AG09319 (cell line): ENCODE measurements around the gene PRDM7.

ENCODE experiments used
- DNase-seq: peaks from one replicate; pipeline ENCODE4 v3.0.0-alpha.2; 2010; ENCODE audit warnings: low read depth; ENCODE audit errors: extremely low read depth
- TF ChIP-seq, protein P1 (sequence below): IDR thresholded peaks from 2 replicates; pipeline ENCODE4 v1.5.1; 2011; ENCODE audit warnings: low read depth, mild to moderate bottlenecking, inconsistent platforms, low read length, moderate library complexity

PRDM7 gene

DNA sequence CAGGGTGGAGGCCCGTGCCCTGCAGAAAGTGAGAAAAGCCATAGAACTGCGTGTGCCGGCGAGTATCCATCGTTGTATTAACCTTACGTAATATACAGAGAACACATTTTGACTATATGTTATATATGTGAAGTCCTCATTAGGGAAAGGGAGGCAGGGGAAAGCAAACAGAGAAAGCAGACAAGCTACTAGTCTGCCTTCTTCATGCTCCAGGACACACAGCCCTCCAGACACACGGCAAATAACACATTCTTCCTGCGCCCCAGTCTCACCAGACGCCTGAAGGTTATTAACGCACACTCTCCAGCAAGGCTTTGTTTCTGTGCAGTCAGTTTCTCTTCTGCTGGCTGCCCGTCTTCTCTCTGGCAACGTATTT, 28.8 kb downstream of the PRDM7 start:
- TF ChIP-seq, protein P1, sequence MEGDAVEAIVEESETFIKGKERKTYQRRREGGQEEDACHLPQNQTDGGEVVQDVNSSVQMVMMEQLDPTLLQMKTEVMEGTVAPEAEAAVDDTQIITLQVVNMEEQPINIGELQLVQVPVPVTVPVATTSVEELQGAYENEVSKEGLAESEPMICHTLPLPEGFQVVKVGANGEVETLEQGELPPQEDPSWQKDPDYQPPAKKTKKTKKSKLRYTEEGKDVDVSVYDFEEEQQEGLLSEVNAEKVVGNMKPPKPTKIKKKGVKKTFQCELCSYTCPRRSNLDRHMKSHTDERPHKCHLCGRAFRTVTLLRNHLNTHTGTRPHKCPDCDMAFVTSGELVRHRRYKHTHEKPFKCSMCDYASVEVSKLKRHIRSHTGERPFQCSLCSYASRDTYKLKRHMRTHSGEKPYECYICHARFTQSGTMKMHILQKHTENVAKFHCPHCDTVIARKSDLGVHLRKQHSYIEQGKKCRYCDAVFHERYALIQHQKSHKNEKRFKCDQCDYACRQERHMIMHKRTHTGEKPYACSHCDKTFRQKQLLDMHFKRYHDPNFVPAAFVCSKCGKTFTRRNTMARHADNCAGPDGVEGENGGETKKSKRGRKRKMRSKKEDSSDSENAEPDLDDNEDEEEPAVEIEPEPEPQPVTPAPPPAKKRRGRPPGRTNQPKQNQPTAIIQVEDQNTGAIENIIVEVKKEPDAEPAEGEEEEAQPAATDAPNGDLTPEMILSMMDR = no peak
- DNase-seq = no peak

DNA sequence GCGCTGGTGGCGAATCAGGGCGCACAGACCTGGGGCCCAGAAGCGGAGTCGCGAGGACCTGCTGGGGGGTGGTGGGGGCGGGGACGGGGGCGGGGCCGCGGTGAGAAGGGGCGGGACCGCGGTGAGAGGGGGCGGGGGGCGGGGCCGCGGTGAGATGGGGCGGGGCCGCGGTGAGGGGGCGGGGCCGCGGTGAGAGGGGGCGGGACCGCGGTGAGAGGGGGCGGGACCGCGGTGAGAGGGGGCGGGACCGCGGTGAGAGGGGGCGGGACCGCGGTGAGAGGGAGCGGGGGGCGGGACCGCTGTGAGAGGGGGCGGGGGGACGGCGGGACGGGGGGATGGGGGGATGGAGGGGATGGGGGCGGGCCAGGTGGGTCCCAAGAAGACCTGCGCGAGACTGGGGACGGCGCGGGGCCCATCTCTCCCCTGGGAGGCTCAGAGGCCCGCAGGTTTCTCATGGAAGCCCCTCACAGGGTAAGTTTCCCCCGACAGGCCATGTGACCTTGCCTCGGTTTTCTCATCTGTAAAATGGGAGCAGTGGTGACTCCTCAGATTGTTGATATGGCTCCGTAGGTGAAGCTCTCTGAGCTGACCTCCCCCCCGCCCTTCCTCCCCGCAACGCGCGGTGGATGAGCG, 29.3 kb downstream of the PRDM7 start:
- DNase-seq = no peak
- TF ChIP-seq, protein P1 = no peak

DNA sequence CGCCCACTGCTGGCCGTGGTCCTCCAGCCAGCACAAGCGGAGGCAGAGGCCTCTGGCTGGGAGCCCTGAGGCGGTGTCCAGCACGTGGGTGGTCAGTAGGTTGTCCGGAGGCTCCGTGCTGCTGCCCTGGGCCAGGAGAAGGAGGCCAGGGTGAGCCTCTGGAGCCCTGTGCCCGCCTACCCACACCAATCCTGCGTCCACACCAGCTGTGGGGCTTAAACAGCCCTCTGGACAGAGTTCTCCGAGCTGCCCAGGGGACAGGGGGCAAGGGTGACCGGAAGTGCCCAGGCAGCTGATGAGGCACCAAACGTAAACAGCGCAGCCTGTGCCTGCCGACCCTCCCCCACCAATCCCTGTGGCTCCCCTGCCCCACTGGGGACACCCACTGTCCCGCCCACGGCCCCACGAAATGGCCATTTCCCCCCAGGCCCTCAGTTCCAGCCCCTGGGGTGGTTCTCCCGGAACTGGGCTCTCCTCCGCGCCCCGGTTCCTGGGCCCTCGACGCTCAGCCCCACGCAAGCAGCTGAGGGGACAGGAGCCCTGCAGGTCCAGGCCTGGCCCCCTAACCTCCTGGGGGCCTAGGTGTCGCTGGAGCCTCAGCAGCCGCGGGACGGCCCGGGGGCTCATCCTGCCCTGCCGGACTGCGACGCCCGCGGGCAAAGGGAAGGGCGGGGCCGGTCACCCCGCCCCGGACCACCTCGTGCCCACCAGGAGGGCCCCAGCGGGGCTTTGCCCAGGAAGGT, 30.0 kb downstream of the PRDM7 start:
- TF ChIP-seq, protein P1 = no peak
- no peak for DNase-seq

DNA sequence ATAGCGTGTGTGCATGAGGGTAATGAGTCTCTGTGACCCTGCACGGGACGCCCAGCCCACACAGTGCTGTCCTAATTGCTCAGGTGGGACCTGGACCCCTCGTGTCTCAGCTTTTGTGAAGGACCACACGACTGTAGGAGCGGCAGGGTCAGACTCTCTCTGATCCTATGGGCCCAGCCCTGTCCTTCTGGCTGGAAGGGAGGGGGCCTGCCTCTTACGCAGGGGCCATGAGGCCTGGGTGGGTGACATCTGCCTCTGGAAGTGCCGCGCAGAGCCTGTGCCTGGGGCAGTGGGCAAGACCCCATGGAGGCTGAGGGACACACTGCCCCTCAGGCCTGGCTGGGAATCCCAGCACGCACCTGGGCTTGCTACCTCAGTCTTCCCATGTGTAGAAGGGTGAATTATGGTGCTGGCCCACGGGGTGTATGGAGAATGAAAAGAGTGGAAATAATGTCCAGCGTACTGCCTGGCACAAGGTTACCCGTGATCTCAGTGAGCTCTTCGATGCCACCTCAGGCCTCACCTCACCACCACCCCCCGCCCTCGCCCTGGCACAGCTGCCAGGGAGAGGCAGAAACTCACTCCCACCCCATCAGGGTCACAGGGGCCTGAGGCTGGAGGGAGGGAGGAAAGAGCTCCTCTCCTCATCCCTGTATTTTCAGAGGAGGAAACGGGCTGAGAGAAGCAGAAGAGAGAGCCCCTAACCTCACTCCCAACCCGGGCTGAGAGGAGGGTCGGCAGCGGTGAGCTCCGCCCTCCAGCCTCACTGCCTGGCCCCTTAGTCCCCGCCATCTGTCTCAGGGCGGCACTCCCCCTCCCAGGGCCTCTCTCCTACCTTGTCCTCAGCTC, 30.8 kb downstream of the PRDM7 start:
- TF ChIP-seq, protein P1 = no peak
- DNase-seq = no peak

DNA sequence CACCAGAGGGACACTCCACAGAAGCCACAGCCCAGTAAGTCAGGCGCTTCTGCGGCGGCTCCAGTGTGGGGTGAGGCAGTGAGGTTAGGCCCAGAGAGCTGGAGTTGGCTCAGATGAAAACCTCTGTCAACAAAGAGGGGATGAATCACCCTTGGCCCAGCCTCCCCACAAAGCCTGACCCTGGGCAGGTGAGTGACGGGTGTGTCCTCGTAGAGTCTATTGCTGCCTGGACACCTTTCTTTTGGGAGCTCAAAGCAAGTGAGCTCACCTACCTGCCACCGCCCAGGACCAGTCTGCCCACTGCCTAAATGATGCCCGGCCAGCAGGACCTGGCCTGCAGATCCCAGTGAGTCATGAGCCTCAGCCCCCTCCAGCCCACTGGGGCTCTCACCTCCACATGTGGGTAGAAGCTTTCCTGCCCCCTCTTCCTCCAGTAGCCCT, 33.0 kb downstream of the PRDM7 start:
- DNase-seq = no peak
- TF ChIP-seq, protein P1 = no peak

DNA sequence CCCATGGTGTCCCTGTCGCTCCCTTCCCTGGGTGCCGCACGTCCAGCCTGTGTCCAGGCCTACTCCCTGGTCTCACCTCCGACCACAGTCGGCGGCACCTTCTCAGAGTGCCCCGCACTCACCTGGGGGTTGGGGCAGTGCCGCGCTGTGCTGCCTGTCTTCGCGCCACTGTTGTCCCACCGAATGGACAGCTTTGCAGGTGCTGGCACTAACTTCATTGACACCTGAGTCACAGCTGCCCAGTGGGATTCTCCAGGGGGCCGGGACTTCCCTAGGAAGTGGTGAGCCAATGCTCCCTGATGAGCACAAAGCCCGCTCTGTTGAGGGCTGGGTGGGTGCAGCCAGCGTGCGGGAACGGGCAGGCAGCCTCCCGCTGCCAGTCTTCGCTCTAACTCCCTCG, 33.6 kb downstream of the PRDM7 start:
- TF ChIP-seq, protein P1 = no peak
- DNase-seq = no peak
